WTC11 (cell line): ENCODE results near the gene FEV.

Experiments
- FOXJ3 ChIP-seq: sonication (generic); formaldehyde crosslinking; IDR thresholded peaks from 2 replicates; pipeline ENCODE4 v1.9.0; 2021; ENCODE audit warnings: missing genetic modification reagents, mild to moderate bottlenecking, borderline replicate concordance
- NFE2L1 ChIP-seq: sonication (generic); formaldehyde crosslinking; IDR thresholded peaks from 2 replicates; pipeline ENCODE4 v1.8.1; 2023; ENCODE audit warnings: missing genetic modification reagents
- NFYB ChIP-seq: sonication (generic); formaldehyde crosslinking; conservative IDR thresholded peaks from 2 replicates; pipeline ENCODE4 v1.8.0; 2022; ENCODE audit warnings: low read depth, missing genetic modification reagents
- RORB ChIP-seq: fragments of 250-450 bp; sonication (Bioruptor Pico); IDR thresholded peaks from 2 replicates; pipeline ENCODE4 v1.9.0; 2021; ENCODE audit warnings: mild to moderate bottlenecking
- TCF7 ChIP-seq: sonication (generic); formaldehyde crosslinking; IDR thresholded peaks from 2 replicates; pipeline ENCODE4 v1.8.0; 2022; ENCODE audit warnings: mild to moderate bottlenecking, low read depth, missing genetic modification reagents, moderate library complexity
- ZNF138 ChIP-seq: sonication (generic); formaldehyde crosslinking; conservative IDR thresholded peaks from 2 replicates; pipeline ENCODE4 v1.8.1; 2022; ENCODE audit warnings: mild to moderate bottlenecking, moderate library complexity, missing genetic modification reagents
- ZNF232 ChIP-seq: sonication (generic); formaldehyde crosslinking; IDR thresholded peaks from 2 replicates; pipeline ENCODE4 v1.8.0; 2022; ENCODE audit warnings: mild to moderate bottlenecking, missing genetic modification reagents
- TF ChIP-seq, protein P1 (sequence below): sonication (generic); formaldehyde crosslinking; conservative IDR thresholded peaks from 2 replicates; pipeline ENCODE4 v1.8.1; 2023; ENCODE audit warnings: mild to moderate bottlenecking, low read depth, missing genetic modification reagents, moderate library complexity
- TF ChIP-seq, protein P2 (sequence below): sonication (generic); formaldehyde crosslinking; conservative IDR thresholded peaks from 2 replicates; pipeline ENCODE4 v1.8.1; 2022; ENCODE audit warnings: mild to moderate bottlenecking, missing genetic modification reagents
- TF ChIP-seq, protein P3 (sequence below): fragments of 200-600 bp; IDR thresholded peaks from 2 replicates; pipeline ENCODE4 v1.8.0; 2022; ENCODE audit warnings: antibody characterized with exemption
- TF ChIP-seq, protein P4 (sequence below): sonication (generic); formaldehyde crosslinking; IDR thresholded peaks from 2 replicates; pipeline ENCODE4 v1.8.0; 2022; ENCODE audit warnings: mild to moderate bottlenecking, missing genetic modification reagents
- TF ChIP-seq, protein P5 (sequence below): sonication (generic); formaldehyde crosslinking; IDR thresholded peaks from 2 replicates; pipeline ENCODE4 v1.8.0; 2022; ENCODE audit warnings: mild to moderate bottlenecking, missing genetic modification reagents
- TF ChIP-seq, protein P6 (sequence below): sonication (generic); formaldehyde crosslinking; IDR thresholded peaks from 2 replicates; pipeline ENCODE4 v1.8.0; 2022; ENCODE audit warnings: missing genetic modification reagents
- TF ChIP-seq, protein P7 (sequence below): sonication (generic); formaldehyde crosslinking; IDR thresholded peaks from 2 replicates; pipeline ENCODE4 v1.8.1; 2023; ENCODE audit warnings: mild to moderate bottlenecking, missing genetic modification reagents, moderate library complexity

DNA sequence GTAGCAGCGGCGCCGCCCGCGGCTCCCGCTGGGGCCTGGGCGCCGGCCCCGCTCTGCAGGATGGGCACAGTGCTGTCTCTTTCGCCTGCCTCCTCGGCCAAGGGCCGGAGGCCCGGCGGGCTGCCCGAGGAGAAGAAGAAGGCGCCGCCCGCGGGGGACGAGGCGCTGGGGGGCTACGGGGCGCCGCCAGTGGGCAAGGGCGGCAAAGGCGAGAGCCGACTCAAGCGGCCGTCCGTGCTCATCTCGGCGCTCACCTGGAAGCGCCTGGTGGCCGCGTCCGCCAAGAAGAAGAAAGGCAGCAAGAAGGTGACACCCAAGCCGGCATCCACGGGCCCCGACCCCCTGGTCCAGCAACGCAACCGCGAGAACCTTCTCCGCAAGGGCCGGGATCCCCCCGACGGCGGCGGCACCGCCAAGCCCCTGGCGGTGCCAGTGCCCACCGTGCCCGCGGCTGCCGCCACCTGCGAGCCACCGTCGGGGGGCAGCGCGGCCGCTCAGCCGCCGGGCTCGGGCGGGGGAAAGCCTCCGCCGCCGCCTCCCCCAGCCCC, 25.1 kb downstream of the FEV start:
- TF ChIP-seq, protein P1, sequence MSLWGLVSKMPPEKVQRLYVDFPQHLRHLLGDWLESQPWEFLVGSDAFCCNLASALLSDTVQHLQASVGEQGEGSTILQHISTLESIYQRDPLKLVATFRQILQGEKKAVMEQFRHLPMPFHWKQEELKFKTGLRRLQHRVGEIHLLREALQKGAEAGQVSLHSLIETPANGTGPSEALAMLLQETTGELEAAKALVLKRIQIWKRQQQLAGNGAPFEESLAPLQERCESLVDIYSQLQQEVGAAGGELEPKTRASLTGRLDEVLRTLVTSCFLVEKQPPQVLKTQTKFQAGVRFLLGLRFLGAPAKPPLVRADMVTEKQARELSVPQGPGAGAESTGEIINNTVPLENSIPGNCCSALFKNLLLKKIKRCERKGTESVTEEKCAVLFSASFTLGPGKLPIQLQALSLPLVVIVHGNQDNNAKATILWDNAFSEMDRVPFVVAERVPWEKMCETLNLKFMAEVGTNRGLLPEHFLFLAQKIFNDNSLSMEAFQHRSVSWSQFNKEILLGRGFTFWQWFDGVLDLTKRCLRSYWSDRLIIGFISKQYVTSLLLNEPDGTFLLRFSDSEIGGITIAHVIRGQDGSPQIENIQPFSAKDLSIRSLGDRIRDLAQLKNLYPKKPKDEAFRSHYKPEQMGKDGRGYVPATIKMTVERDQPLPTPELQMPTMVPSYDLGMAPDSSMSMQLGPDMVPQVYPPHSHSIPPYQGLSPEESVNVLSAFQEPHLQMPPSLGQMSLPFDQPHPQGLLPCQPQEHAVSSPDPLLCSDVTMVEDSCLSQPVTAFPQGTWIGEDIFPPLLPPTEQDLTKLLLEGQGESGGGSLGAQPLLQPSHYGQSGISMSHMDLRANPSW (CRISPR knock-in tag): no peak
- TF ChIP-seq, protein P2, sequence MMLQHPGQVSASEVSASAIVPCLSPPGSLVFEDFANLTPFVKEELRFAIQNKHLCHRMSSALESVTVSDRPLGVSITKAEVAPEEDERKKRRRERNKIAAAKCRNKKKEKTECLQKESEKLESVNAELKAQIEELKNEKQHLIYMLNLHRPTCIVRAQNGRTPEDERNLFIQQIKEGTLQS (CRISPR knock-in tag): no peak
- TF ChIP-seq ZNF138 (CRISPR knock-in tag) (no peak), NFYB (CRISPR knock-in tag) (no peak), NFE2L1 (no peak), ZNF232 (CRISPR knock-in tag) (no peak), TCF7 (CRISPR knock-in tag) (no peak), FOXJ3 (CRISPR knock-in tag) (no peak), RORB (no peak)
- TF ChIP-seq, protein P3, sequence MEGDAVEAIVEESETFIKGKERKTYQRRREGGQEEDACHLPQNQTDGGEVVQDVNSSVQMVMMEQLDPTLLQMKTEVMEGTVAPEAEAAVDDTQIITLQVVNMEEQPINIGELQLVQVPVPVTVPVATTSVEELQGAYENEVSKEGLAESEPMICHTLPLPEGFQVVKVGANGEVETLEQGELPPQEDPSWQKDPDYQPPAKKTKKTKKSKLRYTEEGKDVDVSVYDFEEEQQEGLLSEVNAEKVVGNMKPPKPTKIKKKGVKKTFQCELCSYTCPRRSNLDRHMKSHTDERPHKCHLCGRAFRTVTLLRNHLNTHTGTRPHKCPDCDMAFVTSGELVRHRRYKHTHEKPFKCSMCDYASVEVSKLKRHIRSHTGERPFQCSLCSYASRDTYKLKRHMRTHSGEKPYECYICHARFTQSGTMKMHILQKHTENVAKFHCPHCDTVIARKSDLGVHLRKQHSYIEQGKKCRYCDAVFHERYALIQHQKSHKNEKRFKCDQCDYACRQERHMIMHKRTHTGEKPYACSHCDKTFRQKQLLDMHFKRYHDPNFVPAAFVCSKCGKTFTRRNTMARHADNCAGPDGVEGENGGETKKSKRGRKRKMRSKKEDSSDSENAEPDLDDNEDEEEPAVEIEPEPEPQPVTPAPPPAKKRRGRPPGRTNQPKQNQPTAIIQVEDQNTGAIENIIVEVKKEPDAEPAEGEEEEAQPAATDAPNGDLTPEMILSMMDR: no peak
- TF ChIP-seq, protein P4, sequence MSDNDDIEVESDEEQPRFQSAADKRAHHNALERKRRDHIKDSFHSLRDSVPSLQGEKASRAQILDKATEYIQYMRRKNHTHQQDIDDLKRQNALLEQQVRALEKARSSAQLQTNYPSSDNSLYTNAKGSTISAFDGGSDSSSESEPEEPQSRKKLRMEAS (CRISPR knock-in tag): no peak
- TF ChIP-seq, protein P5, sequence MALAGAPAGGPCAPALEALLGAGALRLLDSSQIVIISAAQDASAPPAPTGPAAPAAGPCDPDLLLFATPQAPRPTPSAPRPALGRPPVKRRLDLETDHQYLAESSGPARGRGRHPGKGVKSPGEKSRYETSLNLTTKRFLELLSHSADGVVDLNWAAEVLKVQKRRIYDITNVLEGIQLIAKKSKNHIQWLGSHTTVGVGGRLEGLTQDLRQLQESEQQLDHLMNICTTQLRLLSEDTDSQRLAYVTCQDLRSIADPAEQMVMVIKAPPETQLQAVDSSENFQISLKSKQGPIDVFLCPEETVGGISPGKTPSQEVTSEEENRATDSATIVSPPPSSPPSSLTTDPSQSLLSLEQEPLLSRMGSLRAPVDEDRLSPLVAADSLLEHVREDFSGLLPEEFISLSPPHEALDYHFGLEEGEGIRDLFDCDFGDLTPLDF (CRISPR knock-in tag): no peak
- TF ChIP-seq, protein P6, sequence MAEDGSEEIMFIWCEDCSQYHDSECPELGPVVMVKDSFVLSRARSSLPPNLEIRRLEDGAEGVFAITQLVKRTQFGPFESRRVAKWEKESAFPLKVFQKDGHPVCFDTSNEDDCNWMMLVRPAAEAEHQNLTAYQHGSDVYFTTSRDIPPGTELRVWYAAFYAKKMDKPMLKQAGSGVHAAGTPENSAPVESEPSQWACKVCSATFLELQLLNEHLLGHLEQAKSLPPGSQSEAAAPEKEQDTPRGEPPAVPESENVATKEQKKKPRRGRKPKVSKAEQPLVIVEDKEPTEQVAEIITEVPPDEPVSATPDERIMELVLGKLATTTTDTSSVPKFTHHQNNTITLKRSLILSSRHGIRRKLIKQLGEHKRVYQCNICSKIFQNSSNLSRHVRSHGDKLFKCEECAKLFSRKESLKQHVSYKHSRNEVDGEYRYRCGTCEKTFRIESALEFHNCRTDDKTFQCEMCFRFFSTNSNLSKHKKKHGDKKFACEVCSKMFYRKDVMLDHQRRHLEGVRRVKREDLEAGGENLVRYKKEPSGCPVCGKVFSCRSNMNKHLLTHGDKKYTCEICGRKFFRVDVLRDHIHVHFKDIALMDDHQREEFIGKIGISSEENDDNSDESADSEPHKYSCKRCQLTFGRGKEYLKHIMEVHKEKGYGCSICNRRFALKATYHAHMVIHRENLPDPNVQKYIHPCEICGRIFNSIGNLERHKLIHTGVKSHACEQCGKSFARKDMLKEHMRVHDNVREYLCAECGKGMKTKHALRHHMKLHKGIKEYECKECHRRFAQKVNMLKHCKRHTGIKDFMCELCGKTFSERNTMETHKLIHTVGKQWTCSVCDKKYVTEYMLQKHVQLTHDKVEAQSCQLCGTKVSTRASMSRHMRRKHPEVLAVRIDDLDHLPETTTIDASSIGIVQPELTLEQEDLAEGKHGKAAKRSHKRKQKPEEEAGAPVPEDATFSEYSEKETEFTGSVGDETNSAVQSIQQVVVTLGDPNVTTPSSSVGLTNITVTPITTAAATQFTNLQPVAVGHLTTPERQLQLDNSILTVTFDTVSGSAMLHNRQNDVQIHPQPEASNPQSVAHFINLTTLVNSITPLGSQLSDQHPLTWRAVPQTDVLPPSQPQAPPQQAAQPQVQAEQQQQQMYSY (CRISPR knock-in tag): no peak
- TF ChIP-seq, protein P7, sequence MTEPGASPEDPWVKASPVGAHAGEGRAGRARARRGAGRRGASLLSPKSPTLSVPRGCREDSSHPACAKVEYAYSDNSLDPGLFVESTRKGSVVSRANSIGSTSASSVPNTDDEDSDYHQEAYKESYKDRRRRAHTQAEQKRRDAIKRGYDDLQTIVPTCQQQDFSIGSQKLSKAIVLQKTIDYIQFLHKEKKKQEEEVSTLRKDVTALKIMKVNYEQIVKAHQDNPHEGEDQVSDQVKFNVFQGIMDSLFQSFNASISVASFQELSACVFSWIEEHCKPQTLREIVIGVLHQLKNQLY (CRISPR knock-in tag): no peak
